Right lung (tissue), 5 donors: ENCODE results near the gene PLA2G2E. TPM values are rescaled to one million over a fixed set of nuclear protein-coding genes. Genes with fewer than 3 reads are reported as not detected.
"Not testable (repeated sequence)": the region's sequence is repeated elsewhere in the genome, so short reads cannot be mapped to it uniquely, and the experiment has no call there.

ENCODE experiments used
- DNase-seq, 2 donors: peaks; one replicate each; pipeline ENCODE4 v3.0.0-alpha.2; 2013
- polyA plus RNA-seq, 5 donors: library from polyadenylated mRNA; unstranded; fragments of 120-200 nt; gene quantifications; one replicate each; pipeline versions ENCODE4 v1.2.1 to v1.2.3, GENCODE V29; 2013; ENCODE audit warnings: inconsistent platforms in 1 of 5, low replicate concordance in 1 of 5; ENCODE audit not compliant: insufficient read length in 5 of 5, insufficient read depth in 1 of 5

Gene PLA2G2E
- polyA plus RNA-seq, 5 donors, result not detected

GRCh38 chr1:19932866-19933265 is 9.4 kb upstream of the PLA2G2E start:
- no peak for DNase-seq

- not testable (repeated sequence) for DNase-seq
These were observed 3.7 kb upstream of the PLA2G2E start for GRCh38 chr1:19927130-19927421.

GRCh38 chr1:19926296-19927129 is 3.1 kb upstream of the PLA2G2E start:
- DNase-seq, result no peak

GRCh38 chr1:19925342-19926070 is 2.1 kb upstream of the PLA2G2E start:
- DNase-seq, result no peak

GRCh38 chr1:19923953-19924346 is 533 bp upstream of the PLA2G2E start:
- no peak for DNase-seq

GRCh38 chr1:19922015-19922688 is 1.3 kb downstream of the PLA2G2E start:
- DNase-seq, result no peak

- no peak for DNase-seq
These were observed 2.1 kb downstream of the PLA2G2E start for GRCh38 chr1:19921310-19921709.

- no peak for DNase-seq
These were observed 3.2 kb downstream of the PLA2G2E start for GRCh38 chr1:19920132-19920710.

- peak; percentile 70 to 85 for DNase-seq
These were observed 5.4 kb downstream of the PLA2G2E start for GRCh38 chr1:19918057-19918456.

- no peak for DNase-seq
These were observed 12.8 kb downstream of the PLA2G2E start for GRCh38 chr1:19910650-19911049.

- no peak for DNase-seq
These were observed 13.4 kb downstream of the PLA2G2E start for GRCh38 chr1:19909971-19910370.

GRCh38 chr1:19909392-19909791 is 14.0 kb downstream of the PLA2G2E start:
- DNase-seq, result no peak

GRCh38 chr1:19907456-19907855 is 16.0 kb downstream of the PLA2G2E start:
- no peak for DNase-seq

GRCh38 chr1:19903621-19904020 is 19.8 kb downstream of the PLA2G2E start:
- DNase-seq, result no peak

- DNase-seq, result no peak
These were observed 21.8 kb downstream of the PLA2G2E start for GRCh38 chr1:19901653-19902052.

- no peak for DNase-seq
These were observed 29.2 kb downstream of the PLA2G2E start for GRCh38 chr1:19894218-19894617.

- DNase-seq, result no peak
These were observed 29.7 kb downstream of the PLA2G2E start for GRCh38 chr1:19893687-19894086.

GRCh38 chr1:19892628-19893168 is 30.7 kb downstream of the PLA2G2E start:
- DNase-seq, result no peak

- DNase-seq, result no peak
These were observed 31.3 kb downstream of the PLA2G2E start for GRCh38 chr1:19892129-19892528.

- DNase-seq, result no peak
These were observed 33.8 kb downstream of the PLA2G2E start for GRCh38 chr1:19889656-19890055.

GRCh38 chr1:19888112-19888511 is 35.3 kb downstream of the PLA2G2E start:
- peak in 1 of 2 donors; percentile 23 for DNase-seq

GRCh38 chr1:19885821-19886220 is 37.6 kb downstream of the PLA2G2E start:
- no peak for DNase-seq
